HG03139 (cell line): ENCODE results near the gene FRS2.
"Not testable (repeated sequence)": the region's sequence is repeated elsewhere in the genome, so short reads cannot be mapped to it uniquely, and the experiment has no call there.

ENCODE experiments used
- ATAC-seq: cut with Tn5 transposase; IDR thresholded peaks from one replicate; pipeline ENCODE4 v1.9.1; 2021; ENCODE audit not compliant: unreplicated experiment

Gene FRS2

GRCh38 chr12:69470189-69471075 lies at the start of gene FRS2:
TSS of gene FRS2 (plus strand) at chr12:69470388. CDS start at chr12:69569031, 98,643 bp downstream.
- ATAC-seq: peak; percentile 95

GRCh38 chr12:69421548-69421947 lies 48.6 kb upstream of the FRS2 start:
- ATAC-seq: no peak

- no peak for ATAC-seq
Measured at GRCh38 chr12:69423037-69423905, 46.9 kb upstream of the FRS2 start.

GRCh38 chr12:69425417-69425816 lies 44.8 kb upstream of the FRS2 start:
- no peak for ATAC-seq

GRCh38 chr12:69428351-69429073 lies 41.7 kb upstream of the FRS2 start:
- ATAC-seq: no peak

- ATAC-seq: no peak
Measured at GRCh38 chr12:69430942-69431590, 39.1 kb upstream of the FRS2 start.

GRCh38 chr12:69431591-69432222 lies 38.5 kb upstream of the FRS2 start:
- no peak for ATAC-seq

GRCh38 chr12:69433653-69434052 lies 36.5 kb upstream of the FRS2 start:
- ATAC-seq: no peak

GRCh38 chr12:69435644-69436043 lies 34.5 kb upstream of the FRS2 start:
- ATAC-seq: no peak

- no peak for ATAC-seq
Measured at GRCh38 chr12:69437073-69437472, 33.1 kb upstream of the FRS2 start.

GRCh38 chr12:69438539-69438938 lies 31.6 kb upstream of the FRS2 start:
- no peak for ATAC-seq

- ATAC-seq: no peak
Measured at GRCh38 chr12:69440016-69440415, 30.2 kb upstream of the FRS2 start.

- ATAC-seq: no peak
Measured at GRCh38 chr12:69440886-69441285, 29.3 kb upstream of the FRS2 start.

- no peak for ATAC-seq
Measured at GRCh38 chr12:69442894-69443293, 27.3 kb upstream of the FRS2 start.

GRCh38 chr12:69443916-69444315 lies 26.3 kb upstream of the FRS2 start:
- no peak for ATAC-seq

GRCh38 chr12:69447892-69448291 lies 22.3 kb upstream of the FRS2 start:
- no peak for ATAC-seq

GRCh38 chr12:69452598-69453132 lies 17.5 kb upstream of the FRS2 start:
- not testable (repeated sequence) for ATAC-seq

- no peak for ATAC-seq
Measured at GRCh38 chr12:69456239-69456638, 13.9 kb upstream of the FRS2 start.

GRCh38 chr12:69457433-69457832 lies 12.8 kb upstream of the FRS2 start:
- ATAC-seq: no peak

GRCh38 chr12:69459477-69459876 lies 10.7 kb upstream of the FRS2 start:
- no peak for ATAC-seq
